SKM-1 treated with dmso at 0.1 percent for 144 hours (cell line): ENCODE data around the gene TRAPPC3L.

ENCODE experiments used
- DNase-seq: peaks from one replicate; lab custom pipeline; 2025; ENCODE audit not compliant: unreplicated experiment; lab: John Stamatoyannopoulos, UW

The TRAPPC3L gene

DNA sequence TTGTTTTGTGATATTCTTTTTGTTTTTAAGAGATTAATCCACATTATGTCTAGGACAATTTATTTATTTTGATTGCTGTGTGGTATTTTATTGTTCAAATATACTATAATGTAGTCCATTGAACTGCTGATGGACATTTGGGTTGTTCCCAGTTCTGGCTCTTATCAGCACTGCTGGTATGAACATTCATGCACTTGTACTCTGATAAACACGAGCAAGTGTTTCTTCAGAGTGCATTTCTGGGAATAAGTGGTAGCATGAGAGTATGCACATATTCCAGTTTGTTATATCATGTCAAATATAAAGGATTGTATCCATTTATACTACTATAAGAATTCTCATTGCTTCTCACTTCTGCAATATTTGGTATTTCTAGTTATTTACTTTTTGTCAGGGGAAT, 77.2 kb downstream of the TRAPPC3L start:
- no peak for DNase-seq

- DNase-seq, result no peak
Measured at GRCh38 chr6:116467514-116467913, 78.0 kb downstream of the TRAPPC3L start.

DNA sequence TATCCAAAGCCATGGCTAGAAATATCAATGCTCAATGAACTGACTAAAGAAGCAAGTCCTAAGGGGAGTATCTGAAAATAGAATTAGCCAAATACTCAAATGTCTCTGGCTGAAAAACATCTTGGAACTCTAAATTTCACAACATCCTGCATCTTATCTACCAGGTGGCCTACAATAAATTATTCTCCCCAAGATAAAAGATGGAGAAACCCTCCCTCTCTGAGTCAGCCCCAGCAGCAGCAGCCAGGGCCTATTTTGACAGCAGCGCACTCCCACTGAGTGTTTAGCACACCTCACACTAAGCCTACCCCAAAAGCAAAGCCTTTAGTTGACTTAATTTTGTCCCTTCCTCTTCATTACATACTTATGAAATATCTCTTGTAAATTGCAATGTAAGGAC, 78.4 kb downstream of the TRAPPC3L start:
- DNase-seq, result no peak

DNA sequence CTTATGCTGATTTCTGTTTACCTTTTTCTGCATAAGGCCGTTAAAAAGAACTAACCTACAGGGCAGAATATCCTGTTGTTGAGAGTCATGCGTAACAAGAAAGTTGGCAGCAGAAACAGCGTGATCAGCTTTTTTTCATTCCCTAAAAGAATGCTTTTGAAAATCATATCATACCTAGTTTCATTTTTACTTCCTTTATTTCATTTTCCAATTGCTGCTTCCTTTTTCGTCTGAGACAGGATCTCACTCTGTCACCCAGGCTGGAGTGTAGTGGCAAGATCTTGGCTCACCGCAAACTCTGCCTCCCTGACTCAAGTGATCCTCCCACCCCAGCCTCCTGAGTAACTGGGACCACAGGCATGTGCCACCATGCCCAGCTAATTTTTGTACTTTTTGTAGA, 80.2 kb downstream of the TRAPPC3L start:
- DNase-seq, result peak; percentile 78

GRCh38 chr6:116463301-116463700, 82.2 kb downstream of the TRAPPC3L start:
- no peak for DNase-seq

GRCh38 chr6:116461932-116462885, 83.3 kb downstream of the TRAPPC3L start:
- no peak for DNase-seq

DNA sequence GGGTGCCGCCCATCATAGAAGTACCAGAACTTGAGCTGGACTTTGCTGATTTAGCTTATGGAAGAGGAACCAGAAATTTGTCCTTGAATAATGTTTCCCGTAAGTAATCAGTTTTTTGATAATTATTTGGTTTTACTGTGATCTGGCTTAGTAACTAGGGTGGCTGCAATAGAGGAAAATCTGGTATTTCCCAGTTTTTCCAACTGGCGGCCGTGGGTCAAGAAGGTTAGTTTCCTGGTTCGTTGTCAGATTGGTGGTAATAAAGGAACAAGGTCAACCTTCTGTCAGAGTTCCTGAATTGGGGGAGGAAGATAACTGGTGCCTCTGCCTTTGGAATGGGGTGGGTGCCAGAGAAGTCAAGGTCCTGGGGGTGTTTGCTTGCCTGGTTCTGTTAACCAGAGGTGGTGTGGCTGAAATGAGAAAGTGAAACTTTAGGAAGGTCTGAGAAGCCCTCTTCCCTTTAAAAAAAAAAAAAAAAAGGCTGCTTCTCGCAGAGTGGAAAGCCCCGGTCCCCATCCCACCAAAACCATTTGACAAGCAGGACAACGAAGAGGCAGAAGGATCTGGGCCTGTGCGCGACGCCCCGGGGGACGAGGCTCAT, 84.1 kb downstream of the TRAPPC3L start, which contains the start of gene CALHM6:
Gene CALHM6 (plus strand): TSS at position 45 of the 601 bp plus-strand sequence. CDS start 555 bp downstream, at position 600.
- DNase-seq, result no peak

GRCh38 chr6:116459927-116460326, 85.6 kb downstream of the TRAPPC3L start:
- no peak for DNase-seq

DNA sequence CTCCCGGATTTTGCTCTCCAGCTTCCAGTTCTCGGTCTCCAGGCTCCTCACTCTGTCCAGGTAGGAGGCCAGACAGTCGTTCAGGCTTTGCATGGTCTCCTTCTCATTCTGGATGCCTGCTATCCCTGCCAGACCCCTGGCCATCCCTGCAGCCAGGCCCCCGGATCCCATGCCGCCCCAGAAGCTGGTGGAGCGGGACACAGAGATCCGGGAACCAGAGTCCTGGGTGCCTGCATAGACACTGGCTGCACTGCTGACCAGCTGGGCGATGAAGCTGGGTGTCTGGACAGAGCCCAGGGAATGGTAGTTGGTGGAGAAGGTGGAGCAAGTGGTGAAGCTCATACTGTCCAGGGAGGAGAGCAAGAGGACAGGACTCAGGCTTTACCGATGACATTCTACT, 87.2 kb downstream of the TRAPPC3L start:
- no peak for DNase-seq

GRCh38 chr6:116456927-116457326, 88.6 kb downstream of the TRAPPC3L start:
- DNase-seq, result no peak

DNA sequence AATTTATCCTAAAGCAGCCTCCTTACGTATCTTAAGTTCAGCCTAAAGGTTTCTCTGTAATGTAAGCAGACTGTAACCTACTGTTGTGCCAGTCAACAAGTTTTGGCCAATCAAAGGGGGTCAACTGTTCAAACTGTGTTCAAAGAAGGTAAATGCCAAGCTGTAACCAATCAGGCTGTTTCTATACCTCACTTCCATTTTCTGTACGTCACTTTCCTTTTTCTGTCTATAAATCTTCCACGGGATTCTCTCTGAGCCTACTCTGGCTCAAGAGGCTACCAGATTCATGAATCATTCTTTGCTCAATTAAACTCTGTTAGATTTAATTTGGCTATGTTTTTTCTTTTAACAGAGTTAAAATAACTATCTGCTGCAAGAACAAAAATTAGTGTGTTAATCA, 89.4 kb downstream of the TRAPPC3L start:
- DNase-seq, result no peak

GRCh38 chr6:116452531-116452930, 93.0 kb downstream of the TRAPPC3L start:
- DNase-seq, result no peak

DNA sequence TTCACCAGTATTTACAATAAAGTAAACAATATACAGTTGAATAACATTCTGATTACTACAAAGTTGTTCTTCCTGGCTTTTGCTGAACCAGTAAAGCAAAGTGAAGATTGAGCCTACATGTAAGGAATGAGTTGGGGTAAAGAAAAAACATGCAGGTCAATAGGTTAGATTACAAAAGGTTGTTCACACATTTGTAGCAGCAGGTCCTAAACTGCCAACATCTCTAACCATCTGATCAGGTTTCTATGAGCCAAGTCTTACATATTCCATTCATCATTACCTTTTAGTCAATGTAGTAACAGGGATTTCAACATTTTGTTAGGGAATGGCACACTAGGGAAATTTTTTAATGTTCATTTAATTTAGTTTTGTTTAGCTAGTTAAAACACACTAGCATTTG, 93.6 kb downstream of the TRAPPC3L start:
- DNase-seq, result no peak

DNA sequence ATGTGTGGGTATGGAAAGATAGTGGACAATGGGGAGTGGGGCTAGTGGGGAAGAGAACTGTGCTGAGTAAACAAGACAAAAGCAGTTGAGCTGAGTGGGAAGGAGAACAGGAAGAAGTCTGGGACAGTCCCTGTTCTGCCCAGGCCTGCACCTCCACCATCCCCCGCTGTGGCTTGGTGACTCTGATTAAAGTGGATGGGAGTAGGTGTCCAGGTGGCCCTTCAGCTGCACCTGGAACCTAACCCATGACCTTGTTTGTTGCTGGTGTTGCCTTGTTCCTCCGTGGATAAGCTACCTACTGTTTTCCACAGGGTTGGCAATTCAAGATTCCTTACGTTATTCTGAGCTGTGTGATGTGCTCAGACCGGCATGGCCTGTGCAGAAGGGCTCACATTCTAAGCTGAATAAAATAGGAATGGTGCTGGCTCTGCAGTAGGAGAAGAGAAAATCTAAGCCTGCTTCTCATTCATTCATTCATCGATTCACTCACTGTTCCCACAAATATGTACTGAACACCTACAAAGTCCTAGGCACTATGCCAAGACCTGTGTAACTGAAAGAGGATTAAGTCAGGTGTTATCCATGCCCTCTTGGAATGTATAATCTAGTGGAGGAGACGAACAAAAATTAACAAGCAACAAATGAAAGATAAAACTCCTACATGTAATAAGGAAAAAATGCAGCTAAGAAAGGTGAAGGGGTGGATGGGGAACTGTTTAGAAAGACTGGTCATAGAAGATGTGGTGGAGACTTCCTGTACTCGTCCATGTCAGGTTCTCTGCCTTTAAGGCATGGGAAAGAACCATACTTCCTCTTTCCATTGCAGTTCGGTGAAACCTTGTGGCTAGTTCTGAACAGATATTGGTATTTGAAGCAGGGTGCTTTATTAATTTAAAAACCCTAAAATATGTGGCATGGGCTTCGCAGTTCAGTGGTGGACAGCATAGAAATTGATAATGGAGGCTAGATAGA, 94.4 kb downstream of the TRAPPC3L start:
- peak; percentile 95 for DNase-seq

DNA sequence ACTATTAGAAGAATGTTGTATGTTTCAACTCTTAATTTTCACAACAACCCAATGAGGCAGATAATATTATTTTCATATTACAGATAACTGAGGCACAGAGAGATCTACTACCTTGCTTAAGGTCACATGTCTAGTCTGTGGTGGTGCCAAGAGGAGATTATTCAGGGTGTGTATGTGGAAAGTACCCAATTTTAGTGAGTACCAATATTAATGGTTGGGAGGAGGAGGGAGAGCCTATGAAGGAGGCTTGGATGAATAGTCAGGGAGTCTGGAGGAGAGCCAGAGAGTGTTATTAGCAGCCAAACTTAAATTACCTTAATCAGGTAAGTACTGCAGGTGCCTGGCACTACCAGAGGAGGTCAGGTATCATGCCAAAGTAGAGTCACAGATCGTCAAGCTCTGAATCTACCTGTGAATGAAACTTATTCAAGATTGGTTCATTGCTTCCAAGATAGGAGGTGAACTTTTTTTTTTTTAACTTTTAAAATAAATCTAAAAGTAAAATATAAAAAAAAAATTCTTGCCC, 95.2 kb downstream of the TRAPPC3L start:
- DNase-seq, result no peak

- DNase-seq, result peak; percentile 6
Measured at GRCh38 chr6:116449565-116449964, 95.9 kb downstream of the TRAPPC3L start.

DNA sequence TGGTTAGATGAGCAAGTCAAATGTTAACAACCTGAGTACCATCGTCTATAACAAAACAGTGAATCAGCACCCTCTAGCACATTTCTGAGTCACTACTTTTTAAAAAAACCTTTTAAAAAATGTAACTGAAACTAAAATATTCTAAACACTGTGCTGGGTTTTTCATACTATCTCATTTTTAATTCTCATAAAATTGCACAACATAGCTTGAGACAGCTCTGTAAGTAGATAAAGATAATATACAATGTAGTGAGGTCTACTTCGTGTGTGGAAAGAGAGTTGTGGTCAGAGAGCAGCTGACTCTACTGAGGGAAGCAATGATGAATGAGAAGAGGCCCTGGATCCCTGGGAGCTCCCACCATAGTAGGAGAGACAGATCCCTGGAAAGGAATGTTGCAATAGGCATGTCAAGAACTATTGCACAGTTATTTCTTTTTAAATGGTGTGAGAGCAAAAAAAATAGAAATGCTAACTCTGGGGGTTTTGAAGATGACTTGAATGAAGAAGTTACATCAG, 97.9 kb downstream of the TRAPPC3L start:
- DNase-seq, result peak; percentile 70

DNA sequence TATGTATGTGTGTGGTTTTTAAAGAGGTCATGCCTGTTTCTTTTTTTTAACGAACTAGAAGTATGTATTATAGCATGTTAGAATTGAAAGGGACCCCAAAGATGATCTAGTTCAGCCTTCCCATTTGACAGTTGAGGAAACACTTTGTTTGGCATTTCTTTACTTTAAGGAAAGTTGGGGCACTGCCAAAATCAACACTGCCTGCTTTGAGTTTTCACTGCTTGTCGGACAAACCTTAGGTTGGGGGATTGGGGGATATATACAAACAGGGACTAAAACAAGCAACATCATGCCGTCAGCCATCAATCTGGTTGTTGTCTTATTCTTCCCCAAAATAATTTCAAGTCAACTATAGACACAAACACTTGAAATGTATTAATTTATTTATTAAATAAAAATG, 98.4 kb downstream of the TRAPPC3L start:
- DNase-seq, result no peak

GRCh38 chr6:116446399-116446798, 99.1 kb downstream of the TRAPPC3L start:
- DNase-seq, result peak; percentile 58

- DNase-seq, result no peak
Measured at GRCh38 chr6:116445102-116445501, 100.4 kb downstream of the TRAPPC3L start.
